SK-N-SH (cell line): ENCODE data around the gene DQX1. TPM values are rescaled to one million over a fixed set of nuclear protein-coding genes. Genes with fewer than 3 reads are reported as not detected.

Experiments
- CTCF ChIA-PET: fragments of 300-600, 350-600 bp; formaldehyde crosslinking; extraction: SDS; loops from one replicate; lab custom pipeline; 2021; lab: Yijun Ruan, JAX
- POLR2A ChIA-PET: fragments of 350-600 bp; sonication (Branson Sonifier 250); formaldehyde crosslinking; extraction: SDS; loops from one replicate; lab custom pipeline; 2020; ENCODE audit warnings: antibody characterized with exemption, inconsistent platforms; lab: Yijun Ruan, JAX
- DNase-seq: peaks from one replicate; pipeline ENCODE4 v3.0.0; 2012
- H2AFZ ChIP-seq: fragments of 200-600 bp; sonication (generic); 2 replicates; pipeline ENCODE4 v1.8.1; 2016; ENCODE audit warnings: antibody characterized with exemption, mild to moderate bottlenecking, low read depth
- H3F3A ChIP-seq: fragments of 200-600 bp; sonication (generic); replicated peaks from 2 replicates; pipeline ENCODE3; 2016; ENCODE audit warnings: antibody characterized with exemption, mild to moderate bottlenecking; ENCODE audit not compliant: insufficient read depth
- H3K27ac ChIP-seq, 2 experiments: fragments of 200-500 bp in 1 of 2; fragments of 200-600 bp in 1 of 2; sonication (Bioruptor generic) in 1 of 2; sonication (generic), shearing (Covaris generic) in 1 of 2; 2 replicates each; pipeline versions ENCODE4 v1.5.1 to v1.6.1; 2014 to 2016; ENCODE audit warnings: low read depth in 2 of 2, inconsistent platforms in 1 of 2, low read length in 1 of 2, mild to moderate bottlenecking in 1 of 2, mixed read lengths in 1 of 2
- H3K27me3 ChIP-seq: fragments of 200-600 bp; sonication (generic), shearing (Covaris generic); 2 replicates; pipeline ENCODE4 v1.6.1; 2016; ENCODE audit warnings: mixed run types; ENCODE audit not compliant: insufficient read depth
- H3K36me3 ChIP-seq, 2 experiments: fragments of 200-500 bp in 1 of 2; fragments of 200-600 bp in 1 of 2; sonication (Bioruptor generic) in 1 of 2; sonication (generic) in 1 of 2; replicated peaks in 1 of 2; 2 replicates each; pipeline versions ENCODE3 to v1.5.1; 2014 to 2016; ENCODE audit warnings: low read length in 1 of 2, mild to moderate bottlenecking in 1 of 2; ENCODE audit not compliant: insufficient read depth in 2 of 2, control insufficient read depth in 1 of 2
- H3K4me1 ChIP-seq, 2 experiments: fragments of 200-500 bp in 1 of 2; fragments of 200-600 bp in 1 of 2; sonication (Bioruptor generic) in 1 of 2; sonication (generic), shearing (Covaris generic) in 1 of 2; 2 replicates each; pipeline versions ENCODE4 v1.5.1 to v1.6.1; 2014 to 2016; ENCODE audit warnings: low read depth in 1 of 2, low read length in 1 of 2, mixed run types in 1 of 2; ENCODE audit not compliant: insufficient read depth in 2 of 2, control insufficient read depth in 1 of 2
- H3K4me2 ChIP-seq: fragments of 200-600 bp; sonication (generic), shearing (Covaris generic); 2 replicates; pipeline ENCODE4 v1.6.1; 2017; ENCODE audit warnings: mixed run types
- H3K4me3 ChIP-seq, 2 experiments: fragments of 200-500 bp in 1 of 2; fragments of 200-600 bp in 1 of 2; sonication (Bioruptor generic) in 1 of 2; sonication (generic), shearing (Covaris generic) in 1 of 2; 2 replicates each; pipeline versions ENCODE4 v1.5.1 to v1.8.1; 2014 to 2016; ENCODE audit warnings: low read depth in 2 of 2, inconsistent platforms in 1 of 2, low read length in 1 of 2, mild to moderate bottlenecking in 1 of 2, mixed read lengths in 1 of 2, moderate library complexity in 1 of 2
- H3K79me2 ChIP-seq: fragments of 200-600 bp; sonication (generic); 2 replicates; pipeline ENCODE4 v1.8.1; 2017; ENCODE audit warnings: mild to moderate bottlenecking; ENCODE audit not compliant: insufficient read depth
- H3K9ac ChIP-seq: fragments of 200-600 bp; sonication (generic); 2 replicates; pipeline ENCODE4 v1.6.1; 2017; ENCODE audit warnings: mixed run types
- H3K9me2 ChIP-seq: fragments of 200-600 bp; sonication (generic); 2 replicates; pipeline ENCODE4 v1.6.1; 2017; ENCODE audit warnings: mixed run types
- H3K9me3 ChIP-seq: fragments of 200-600 bp; sonication (generic); 2 replicates; pipeline ENCODE4 v1.6.1; 2017; ENCODE audit warnings: mixed run types, mild to moderate bottlenecking, moderate library complexity
- H4K20me1 ChIP-seq: fragments of 200-600 bp; sonication (generic); 2 replicates; pipeline ENCODE4 v1.6.1; 2017; ENCODE audit warnings: mild to moderate bottlenecking, mixed run types; ENCODE audit not compliant: insufficient read depth
- CHD2 ChIP-seq: fragments of 150-350 bp; IDR thresholded peaks from 2 replicates; pipeline ENCODE4 v1.6.1; 2018; ENCODE audit warnings: low read length; ENCODE audit not compliant: partially characterized antibody
- ELF1 ChIP-seq: IDR thresholded peaks from 2 replicates; pipeline ENCODE4 v1.4.0; 2012
- FOSL2 ChIP-seq: IDR thresholded peaks from 2 replicates; pipeline ENCODE4 v1.4.0; 2012; ENCODE audit warnings: low read depth, mild to moderate bottlenecking, moderate library complexity, borderline replicate concordance
- FOXJ3 ChIP-seq: sonication (generic); formaldehyde crosslinking; IDR thresholded peaks from 2 replicates; pipeline ENCODE4 v1.5.1; 2020; ENCODE audit warnings: mild to moderate bottlenecking, missing genetic modification reagents
- IRF3 ChIP-seq: fragments of 150-350 bp; IDR thresholded peaks from 2 replicates; pipeline ENCODE4 v1.6.1; 2016; ENCODE audit warnings: mild to moderate bottlenecking, low read depth, low read length
- JUND ChIP-seq: IDR thresholded peaks from 2 replicates; pipeline ENCODE4 v1.4.0; 2012
- MEF2A ChIP-seq: IDR thresholded peaks from 2 replicates; pipeline ENCODE4 v1.4.0; 2012; ENCODE audit warnings: low read depth, borderline replicate concordance
- MXI1 ChIP-seq: IDR thresholded peaks from 2 replicates; pipeline ENCODE4 v1.6.1; 2012; ENCODE audit warnings: mild to moderate bottlenecking, low read depth, low read length, improper control_type of control experiment
- POLR2AphosphoS5 ChIP-seq: IDR thresholded peaks from 2 replicates; pipeline ENCODE4 v1.6.1; 2012; ENCODE audit warnings: low read depth, low read length
- RAD21 ChIP-seq: IDR thresholded peaks from 2 replicates; pipeline ENCODE4 v1.6.1; 2012; ENCODE audit warnings: mild to moderate bottlenecking, low read length
- RFX5 ChIP-seq: IDR thresholded peaks from 2 replicates; pipeline ENCODE4 v1.6.1; 2012; ENCODE audit warnings: mild to moderate bottlenecking, improper control_type of control experiment, low read length
- RXRA ChIP-seq: IDR thresholded peaks from 2 replicates; pipeline ENCODE4 v1.4.0; 2012; ENCODE audit warnings: low read depth, mild to moderate bottlenecking, borderline replicate concordance
- SMC3 ChIP-seq: IDR thresholded peaks from 2 replicates; pipeline ENCODE4 v1.6.1; 2012; ENCODE audit warnings: low read depth, low read length, improper control_type of control experiment
- TEAD4 ChIP-seq: IDR thresholded peaks from 2 replicates; pipeline ENCODE4 v1.4.0; 2012; ENCODE audit warnings: mild to moderate bottlenecking, borderline replicate concordance; ENCODE audit not compliant: insufficient read depth
- USF2 ChIP-seq: fragments of 150-350 bp; IDR thresholded peaks from 2 replicates; pipeline ENCODE4 v1.6.1; 2017; ENCODE audit warnings: antibody characterized with exemption, low read length, low read depth, borderline replicate concordance
- WGBS: methylation state at CpG from one replicate; pipeline ENCODE4 v1.1.6; 2017; ENCODE audit warnings: low lambda C conversion rate; 5-methylcytosine and 5-hydroxymethylcytosine counted together
- polyA plus RNA-seq, 3 experiments: library from polyadenylated mRNA; depleted of rRNA; stranded (reverse); fragments of >200 nt; gene quantifications; 2 replicates each; pipeline ENCODE4 v1.2.3, GENCODE V29; 2012
- TF ChIP-seq, protein P1 (sequence below): fragments of 200-600 bp; sonication (generic); IDR thresholded peaks from 2 replicates; pipeline ENCODE4 v1.6.1; 2017; ENCODE audit warnings: antibody characterized with exemption, mild to moderate bottlenecking, moderate library complexity
- TF ChIP-seq, protein P2 (sequence below): IDR thresholded peaks from 2 replicates; pipeline ENCODE4; 2012

The DQX1 gene
- polyA plus RNA-seq, 1 of the 3 experiments (the other 2 are of a cell fraction) = 1.6 TPM

- H2AFZ ChIP-seq = no peak overlapping the region
- peak; percentile 37 for DNase-seq
- no peaks in the 10 kb centered on the region for H3K9me3 ChIP-seq
- no peak overlapping the region for H3K4me3 ChIP-seq
- ChIA-PET CTCF (interaction anchor here (0.7 to 3.9 kb wide), 8 partner anchors 9 to 216 kb away, joined by 3 to 28 read pairs (median 4); partner anchors contain the start of gene TLX2), POLR2A (interaction anchor here (6.9 kb wide), 1 partner anchor 15 kb away, joined by 60 read pairs; the partner anchor contains the start of gene WBP1)
- H3K9ac ChIP-seq = no peak overlapping the region
- H3K27me3 ChIP-seq = no peaks in the 10 kb centered on the region
- no peak overlapping the region for H3K4me2 ChIP-seq
- H3K4me1 ChIP-seq = peaks cover 6 to 7% of the 10 kb centered on the region in 2 experiments; a peak in 2 of 4 replicates
- H3K36me3 ChIP-seq = peaks cover 24 to 37% of the 10 kb centered on the region in 2 experiments
- no peak overlapping the region for H3K27ac ChIP-seq
- peaks cover 35% of the 10 kb centered on the region for H3F3A ChIP-seq
- H3K79me2 ChIP-seq = peaks cover 30% of the 10 kb centered on the region
- TF ChIP-seq RAD21 (peak; percentile 15; the same call in 1 of the 2 replicates), RXRA (no peak), MEF2A (no peak)
- TF ChIP-seq, protein P1, sequence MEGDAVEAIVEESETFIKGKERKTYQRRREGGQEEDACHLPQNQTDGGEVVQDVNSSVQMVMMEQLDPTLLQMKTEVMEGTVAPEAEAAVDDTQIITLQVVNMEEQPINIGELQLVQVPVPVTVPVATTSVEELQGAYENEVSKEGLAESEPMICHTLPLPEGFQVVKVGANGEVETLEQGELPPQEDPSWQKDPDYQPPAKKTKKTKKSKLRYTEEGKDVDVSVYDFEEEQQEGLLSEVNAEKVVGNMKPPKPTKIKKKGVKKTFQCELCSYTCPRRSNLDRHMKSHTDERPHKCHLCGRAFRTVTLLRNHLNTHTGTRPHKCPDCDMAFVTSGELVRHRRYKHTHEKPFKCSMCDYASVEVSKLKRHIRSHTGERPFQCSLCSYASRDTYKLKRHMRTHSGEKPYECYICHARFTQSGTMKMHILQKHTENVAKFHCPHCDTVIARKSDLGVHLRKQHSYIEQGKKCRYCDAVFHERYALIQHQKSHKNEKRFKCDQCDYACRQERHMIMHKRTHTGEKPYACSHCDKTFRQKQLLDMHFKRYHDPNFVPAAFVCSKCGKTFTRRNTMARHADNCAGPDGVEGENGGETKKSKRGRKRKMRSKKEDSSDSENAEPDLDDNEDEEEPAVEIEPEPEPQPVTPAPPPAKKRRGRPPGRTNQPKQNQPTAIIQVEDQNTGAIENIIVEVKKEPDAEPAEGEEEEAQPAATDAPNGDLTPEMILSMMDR = peak; percentile 45
- WGBS = 95% methylated on average over 5 of the region's 5 CpGs
- H3K9me2 ChIP-seq = no peaks in the 10 kb centered on the region
- no peaks in the 10 kb centered on the region for H4K20me1 ChIP-seq
These were observed 51.1 kb downstream of the DQX1 start for GRCh38 chr2:74474899-74475298.

DNA sequence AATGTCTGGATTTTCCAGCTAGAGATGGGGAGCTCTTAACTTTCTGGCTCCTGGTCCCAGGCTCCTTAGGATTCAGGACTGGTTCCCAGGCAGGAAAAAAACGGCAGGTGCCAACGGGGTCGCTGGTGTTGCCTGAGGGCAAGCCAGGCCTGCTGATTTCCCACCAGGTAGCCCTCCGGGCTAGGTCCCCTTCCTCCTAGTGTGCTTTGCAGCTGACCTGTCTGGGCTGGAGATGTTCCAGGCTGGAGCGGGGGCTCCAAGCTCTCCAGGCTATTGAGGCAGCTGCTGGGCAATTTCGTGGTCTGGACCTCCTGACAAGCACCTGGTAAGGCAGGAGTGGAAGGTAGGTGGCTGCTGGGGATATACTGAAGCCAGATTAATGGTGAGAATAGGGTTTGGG is 51.5 kb downstream of the DQX1 start:
- Histone ChIP-seq H3K4me1 (peaks cover 6 to 7% of the 10 kb centered on the region in 2 experiments; a peak in 2 of 4 replicates), H4K20me1 (no peaks in the 10 kb centered on the region), H3K36me3 (peaks cover 22 to 32% of the 10 kb centered on the region in 2 experiments), H3K27me3 (no peaks in the 10 kb centered on the region), H2AFZ (no peak overlapping the region), H3K9me2 (no peaks in the 10 kb centered on the region), H3F3A (peaks cover 33% of the 10 kb centered on the region), H3K4me2 (no peak overlapping the region), H3K4me3 (no peak overlapping the region), H3K9ac (no peak overlapping the region), H3K79me2 (peaks cover 26% of the 10 kb centered on the region), H3K9me3 (no peaks in the 10 kb centered on the region), H3K27ac (no peak overlapping the region)
- WGBS = 97% methylated on average over 5 of the region's 6 CpGs
- ChIA-PET CTCF (interaction anchor here (0.8 to 3.9 kb wide), 6 partner anchors 9 to 139 kb away, joined by 3 to 28 read pairs (median 4); partner anchors contain the start of gene TLX2), POLR2A (interaction anchor here (0.6 to 6.9 kb wide), 3 partner anchors 14 to 113 kb away, joined by 4 to 60 read pairs (median 6); partner anchors contain the start of genes PCGF1 and WBP1)
- DNase-seq = no peak
- TF ChIP-seq FOXJ3 (CRISPR knock-in tag) (no peak), JUND (no peak)

- H4K20me1 ChIP-seq = no peaks in the 10 kb centered on the region
- peak overlapping the region; percentile 78 to 94 for H3K27ac ChIP-seq
- POLR2A ChIA-PET = interaction anchor here (0.9 to 6.9 kb wide), 13 partner anchors 9 to 115 kb away, joined by 3 to 60 read pairs (median 6); partner anchors contain the start of genes AUP1, CCDC142, HTRA2 and INO80B
- H3K9ac ChIP-seq = peak overlapping the region; percentile 72
- H3K4me2 ChIP-seq = peak overlapping the region; percentile 93
- H3K9me3 ChIP-seq = no peaks in the 10 kb centered on the region
- WGBS = 19% methylated on average over 7 of the region's 7 CpGs
- H3K9me2 ChIP-seq = no peaks in the 10 kb centered on the region
- H3K4me3 ChIP-seq = peak overlapping the region; percentile 68 to 74
- no peaks in the 10 kb centered on the region for H3K27me3 ChIP-seq
- peaks cover 16% of the 10 kb centered on the region; the same call in 1 of the 2 replicates for H3K79me2 ChIP-seq
- CTCF ChIA-PET = interaction anchor here (0.9 to 3.9 kb wide), 5 partner anchors 9 to 114 kb away, joined by 3 to 28 read pairs (median 3); partner anchors contain the start of genes CCDC142 and TTC31
- peaks cover 33% of the 10 kb centered on the region for H3F3A ChIP-seq
- peak overlapping the region; percentile 81 for H2AFZ ChIP-seq
- H3K4me1 ChIP-seq = peaks cover 6 to 7% of the 10 kb centered on the region in 2 experiments; a peak in 2 of 4 replicates
- no peak for DNase-seq
- peaks cover 22 to 32% of the 10 kb centered on the region in 2 experiments for H3K36me3 ChIP-seq
- TF ChIP-seq TEAD4 (no peak), POLR2AphosphoS5 (no peak), USF2 (no peak), MXI1 (no peak), FOXJ3 (CRISPR knock-in tag) (no peak), CHD2 (no peak), ELF1 (no peak), SMC3 (no peak), FOSL2 (no peak), IRF3 (no peak), RFX5 (no peak)
- TF ChIP-seq, protein P2, sequence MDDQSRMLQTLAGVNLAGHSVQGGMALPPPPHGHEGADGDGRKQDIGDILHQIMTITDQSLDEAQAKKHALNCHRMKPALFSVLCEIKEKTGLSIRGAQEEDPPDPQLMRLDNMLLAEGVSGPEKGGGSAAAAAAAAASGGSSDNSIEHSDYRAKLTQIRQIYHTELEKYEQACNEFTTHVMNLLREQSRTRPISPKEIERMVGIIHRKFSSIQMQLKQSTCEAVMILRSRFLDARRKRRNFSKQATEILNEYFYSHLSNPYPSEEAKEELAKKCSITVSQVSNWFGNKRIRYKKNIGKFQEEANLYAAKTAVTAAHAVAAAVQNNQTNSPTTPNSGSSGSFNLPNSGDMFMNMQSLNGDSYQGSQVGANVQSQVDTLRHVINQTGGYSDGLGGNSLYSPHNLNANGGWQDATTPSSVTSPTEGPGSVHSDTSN = no peak
These were observed 53.1 kb downstream of the DQX1 start for GRCh38 chr2:74472945-74473258.
